Nephron progenitor cell (in vitro differentiated cells): ENCODE measurements around the gene GAS2.

Source experiments
- DNase-seq: peaks from one replicate; pipeline ENCODE4 v3.0.0; 2021
- H3K27ac Mint-ChIP-seq: 2 replicates; pipeline ENCODE4 v1.8.0; 2021; ENCODE audit warnings: mild to moderate bottlenecking, moderate library complexity, mixed read lengths
- H3K27me3 Mint-ChIP-seq: 2 replicates; pipeline ENCODE4 v1.8.0; 2021; ENCODE audit warnings: mild to moderate bottlenecking, low read depth, mixed read lengths; ENCODE audit not compliant: poor library complexity
- H3K36me3 Mint-ChIP-seq: 2 replicates; pipeline ENCODE4 v1.8.0; 2021; ENCODE audit warnings: low read depth, mixed read lengths
- H3K4me1 Mint-ChIP-seq: 2 replicates; pipeline ENCODE4 v1.8.0; 2021; ENCODE audit warnings: mixed read lengths
- H3K4me3 Mint-ChIP-seq: 2 replicates; pipeline ENCODE4 v1.8.0; 2021; ENCODE audit warnings: mild to moderate bottlenecking, moderate library complexity, mixed read lengths
- H3K9me3 Mint-ChIP-seq: 2 replicates; pipeline ENCODE4 v1.8.0; 2021; ENCODE audit warnings: mild to moderate bottlenecking, moderate library complexity, mixed read lengths
- TF ChIP-seq, protein P1 (sequence below): fragments of 200-600 bp; sonication (generic); IDR thresholded peaks from 2 replicates; pipeline ENCODE4 v1.5.0; 2021; ENCODE audit warnings: antibody characterized with exemption

GAS2 gene

DNA sequence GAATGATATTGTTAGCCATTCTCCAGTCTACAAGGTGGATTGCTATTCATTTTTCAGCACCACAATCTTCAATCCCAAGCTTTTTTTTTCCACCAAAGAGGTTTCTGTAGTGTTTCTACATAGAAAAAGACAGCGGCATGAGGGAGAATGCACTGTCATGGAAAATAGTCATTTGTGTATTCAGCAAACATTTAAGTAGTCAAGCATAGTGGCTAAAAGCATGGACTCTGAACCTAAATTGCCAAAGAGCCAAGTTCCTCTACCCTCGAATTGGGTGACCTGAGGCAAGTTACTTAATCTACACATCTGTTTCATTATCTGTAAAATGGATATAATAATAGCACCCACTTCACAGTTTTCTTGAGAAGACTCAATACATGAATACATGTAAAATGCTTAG lies 14.2 kb downstream of the GAS2 start:
- H3K9me3 Mint-ChIP-seq = no peaks in the 10 kb centered on the region
- no peaks in the 10 kb centered on the region for H3K27me3 Mint-ChIP-seq
- H3K4me3 Mint-ChIP-seq = no peak overlapping the region
- H3K27ac Mint-ChIP-seq = no peak overlapping the region
- no peaks in the 10 kb centered on the region for H3K36me3 Mint-ChIP-seq
- TF ChIP-seq, protein P1, sequence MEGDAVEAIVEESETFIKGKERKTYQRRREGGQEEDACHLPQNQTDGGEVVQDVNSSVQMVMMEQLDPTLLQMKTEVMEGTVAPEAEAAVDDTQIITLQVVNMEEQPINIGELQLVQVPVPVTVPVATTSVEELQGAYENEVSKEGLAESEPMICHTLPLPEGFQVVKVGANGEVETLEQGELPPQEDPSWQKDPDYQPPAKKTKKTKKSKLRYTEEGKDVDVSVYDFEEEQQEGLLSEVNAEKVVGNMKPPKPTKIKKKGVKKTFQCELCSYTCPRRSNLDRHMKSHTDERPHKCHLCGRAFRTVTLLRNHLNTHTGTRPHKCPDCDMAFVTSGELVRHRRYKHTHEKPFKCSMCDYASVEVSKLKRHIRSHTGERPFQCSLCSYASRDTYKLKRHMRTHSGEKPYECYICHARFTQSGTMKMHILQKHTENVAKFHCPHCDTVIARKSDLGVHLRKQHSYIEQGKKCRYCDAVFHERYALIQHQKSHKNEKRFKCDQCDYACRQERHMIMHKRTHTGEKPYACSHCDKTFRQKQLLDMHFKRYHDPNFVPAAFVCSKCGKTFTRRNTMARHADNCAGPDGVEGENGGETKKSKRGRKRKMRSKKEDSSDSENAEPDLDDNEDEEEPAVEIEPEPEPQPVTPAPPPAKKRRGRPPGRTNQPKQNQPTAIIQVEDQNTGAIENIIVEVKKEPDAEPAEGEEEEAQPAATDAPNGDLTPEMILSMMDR = no peak
- DNase-seq = no peak
- peaks cover 7% of the 10 kb centered on the region for H3K4me1 Mint-ChIP-seq

DNA sequence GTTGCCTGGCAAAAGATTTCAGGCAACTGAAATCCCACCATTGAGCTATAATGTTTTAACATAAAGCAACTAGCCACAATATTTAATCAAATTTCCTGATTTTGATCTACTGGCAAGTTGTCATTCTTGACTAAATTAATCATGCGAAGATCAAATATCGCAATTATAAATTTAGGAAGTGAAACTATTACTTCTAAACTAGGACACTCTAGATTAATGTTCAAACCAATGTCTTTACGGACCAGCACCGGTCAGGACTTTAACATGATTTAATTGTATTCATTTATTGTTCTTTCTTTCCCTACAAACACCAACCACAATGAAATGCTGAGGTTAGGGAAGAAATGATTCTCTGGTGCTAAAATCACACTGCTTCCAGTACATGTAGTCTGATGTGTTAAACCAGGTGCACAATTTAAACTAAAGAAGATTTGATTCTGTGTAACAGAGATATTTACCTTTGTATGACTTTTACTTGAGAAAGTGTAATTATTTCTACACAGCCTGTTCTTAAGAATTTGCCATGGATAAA lies 14.9 kb downstream of the GAS2 start:
- no peaks in the 10 kb centered on the region for H3K9me3 Mint-ChIP-seq
- no peak overlapping the region for H3K4me3 Mint-ChIP-seq
- H3K27me3 Mint-ChIP-seq = no peaks in the 10 kb centered on the region
- DNase-seq = no peak
- TF ChIP-seq, protein P1 = no peak
- H3K36me3 Mint-ChIP-seq = no peaks in the 10 kb centered on the region
- H3K27ac Mint-ChIP-seq = no peak overlapping the region
- peaks cover 7% of the 10 kb centered on the region for H3K4me1 Mint-ChIP-seq

GRCh38 chr11:22684082-22684481 lies 17.7 kb downstream of the GAS2 start:
- H3K27me3 Mint-ChIP-seq = no peaks in the 10 kb centered on the region
- DNase-seq = no peak
- no peaks in the 10 kb centered on the region for H3K36me3 Mint-ChIP-seq
- no peak overlapping the region for H3K4me3 Mint-ChIP-seq
- peaks cover 7% of the 10 kb centered on the region for H3K4me1 Mint-ChIP-seq
- H3K9me3 Mint-ChIP-seq = no peaks in the 10 kb centered on the region
- TF ChIP-seq, protein P1 = no peak
- H3K27ac Mint-ChIP-seq = no peak overlapping the region

GRCh38 chr11:22685111-22685510 lies 18.7 kb downstream of the GAS2 start:
- H3K36me3 Mint-ChIP-seq = no peaks in the 10 kb centered on the region
- DNase-seq = no peak
- TF ChIP-seq, protein P1 = no peak
- H3K9me3 Mint-ChIP-seq = no peaks in the 10 kb centered on the region
- no peak overlapping the region for H3K27ac Mint-ChIP-seq
- H3K4me1 Mint-ChIP-seq = peaks cover 7% of the 10 kb centered on the region
- H3K27me3 Mint-ChIP-seq = no peaks in the 10 kb centered on the region
- no peak overlapping the region for H3K4me3 Mint-ChIP-seq

- TF ChIP-seq, protein P1 = no peak
Measured at GRCh38 chr11:22688914-22689313, 22.5 kb downstream of the GAS2 start.

GRCh38 chr11:22690257-22690656 lies 23.8 kb downstream of the GAS2 start:
- H3K4me3 Mint-ChIP-seq = no peak overlapping the region
- no peaks in the 10 kb centered on the region for H3K27me3 Mint-ChIP-seq
- H3K27ac Mint-ChIP-seq = no peak overlapping the region
- DNase-seq = no peak
- no peaks in the 10 kb centered on the region for H3K36me3 Mint-ChIP-seq
- TF ChIP-seq, protein P1 = no peak
- H3K4me1 Mint-ChIP-seq = peaks cover 13% of the 10 kb centered on the region
- H3K9me3 Mint-ChIP-seq = no peaks in the 10 kb centered on the region

More at GRCh38 chr11:22688914-22689313, 22.5 kb downstream of the GAS2 start:
- Mint-ChIP-seq H3K27me3 (no peaks in the 10 kb centered on the region), H3K36me3 (no peaks in the 10 kb centered on the region), H3K4me3 (no peak overlapping the region), H3K9me3 (no peaks in the 10 kb centered on the region), H3K27ac (no peak overlapping the region), H3K4me1 (peaks cover 13% of the 10 kb centered on the region)
- DNase-seq = no peak
